GM19351 (cell line): ENCODE results near the gene MTSS2.

Source experiments
- ATAC-seq: cut with Tn5 transposase; IDR thresholded peaks from one replicate; pipeline ENCODE4 v1.9.1; 2021; ENCODE audit warnings: mild to moderate bottlenecking, moderate library complexity; ENCODE audit not compliant: unreplicated experiment

Gene MTSS2

GRCh38 chr16:70685938-70686375, at the start of gene MTSS2:
Gene MTSS2 (minus strand): TSS chr16:70686053. CDS start chr16:70685791, 262 bp downstream.
- no peak for ATAC-seq

GRCh38 chr16:70735141-70735979, 49.5 kb upstream of the MTSS2 start:
- ATAC-seq = no peak

GRCh38 chr16:70734522-70735095, 48.8 kb upstream of the MTSS2 start:
- no peak for ATAC-seq

GRCh38 chr16:70730944-70731343, 45.1 kb upstream of the MTSS2 start:
- ATAC-seq = no peak

GRCh38 chr16:70730031-70730430, 44.2 kb upstream of the MTSS2 start:
- ATAC-seq = no peak

GRCh38 chr16:70729292-70729691, 43.4 kb upstream of the MTSS2 start:
- no peak for ATAC-seq

- ATAC-seq = no peak
Measured at GRCh38 chr16:70728150-70728549, 42.3 kb upstream of the MTSS2 start.

GRCh38 chr16:70726892-70727361, 41.1 kb upstream of the MTSS2 start:
- no peak for ATAC-seq

- no peak for ATAC-seq
Measured at GRCh38 chr16:70725912-70726828, 40.3 kb upstream of the MTSS2 start.

GRCh38 chr16:70725024-70725911, 39.4 kb upstream of the MTSS2 start:
- ATAC-seq = no peak

GRCh38 chr16:70724146-70725023, 38.5 kb upstream of the MTSS2 start:
- ATAC-seq = no peak

- ATAC-seq = no peak
Measured at GRCh38 chr16:70723740-70724145, 37.9 kb upstream of the MTSS2 start.

GRCh38 chr16:70721202-70721963, 35.5 kb upstream of the MTSS2 start:
- no peak for ATAC-seq

GRCh38 chr16:70720425-70721201, 34.8 kb upstream of the MTSS2 start:
- ATAC-seq = no peak

- no peak for ATAC-seq
Measured at GRCh38 chr16:70717065-70717464, 31.2 kb upstream of the MTSS2 start.

- ATAC-seq = no peak
Measured at GRCh38 chr16:70715860-70716357, 30.1 kb upstream of the MTSS2 start.

GRCh38 chr16:70715055-70715858, 29.4 kb upstream of the MTSS2 start:
- no peak for ATAC-seq
